HepG2 (cell line): Measurements from ENCODE around the gene TMF1. TPM values are rescaled to one million over a fixed set of nuclear protein-coding genes. Genes with fewer than 3 reads are reported as not detected.
A peak's percentile ranks its signal among the peaks of the same experiment; 100 is the strongest.

Experiments
- CEBPZ ChIP-seq: IDR thresholded peaks from 2 replicates; pipeline ENCODE4 v1.6.1; 2012; ENCODE audit warnings: low read length, improper control_type of control experiment
- GZF1 ChIP-seq: sonication (generic); formaldehyde crosslinking; IDR thresholded peaks from 2 replicates; pipeline ENCODE4 v1.5.1; 2020; ENCODE audit warnings: mild to moderate bottlenecking, missing genetic modification reagents
- IKZF1 ChIP-seq: fragments of 450-650 bp; IDR thresholded peaks from 2 replicates; pipeline ENCODE4 v1.7.1; 2016
- MAFK ChIP-seq, 2 experiments: IDR thresholded peaks in 1 of 2; conservative IDR thresholded peaks in 1 of 2; 2 replicates each; pipeline ENCODE4 v1.6.1; 2011; ENCODE audit warnings: improper control_type of control experiment in 2 of 2, low read length in 2 of 2
- NFYC ChIP-seq: IDR thresholded peaks from 2 replicates; pipeline ENCODE4 v1.6.1; 2016; ENCODE audit warnings: missing genetic modification reagents, missing compliant biosample characterization
- REPIN1 ChIP-seq: sonication (generic); formaldehyde crosslinking; IDR thresholded peaks from 2 replicates; pipeline ENCODE4 v1.8.0; 2022; ENCODE audit warnings: missing genetic modification reagents, low read depth, mild to moderate bottlenecking, borderline replicate concordance
- SIX1 ChIP-seq: sonication (generic); formaldehyde crosslinking; IDR thresholded peaks from 2 replicates; pipeline ENCODE4 v1.4.0; 2020; ENCODE audit warnings: missing genetic modification reagents, borderline replicate concordance
- SMARCC2 ChIP-seq: fragments of 450-650 bp; IDR thresholded peaks from 2 replicates; pipeline ENCODE4 v1.6.1; 2017; ENCODE audit warnings: antibody characterized with exemption, mild to moderate bottlenecking
- SP4 ChIP-seq: sonication (generic); formaldehyde crosslinking; IDR thresholded peaks from 2 replicates; pipeline ENCODE4 v1.8.1; 2023; ENCODE audit warnings: mild to moderate bottlenecking, missing genetic modification reagents
- TCF12 ChIP-seq, 2 experiments: fragments of 450-650 bp in 1 of 2; sonication (generic) in 1 of 2; formaldehyde crosslinking in 1 of 2; IDR thresholded peaks; 2 replicates each; pipeline versions ENCODE4 v1.6.1 to v1.8.0; 2017 to 2022; ENCODE audit warnings: antibody characterized with exemption in 1 of 2, mild to moderate bottlenecking in 1 of 2, missing genetic modification reagents in 1 of 2, moderate library complexity in 1 of 2
- ZBTB26 ChIP-seq: IDR thresholded peaks from 2 replicates; pipeline ENCODE4 v1.6.1; 2016; ENCODE audit warnings: missing compliant biosample characterization, missing genetic modification reagents, borderline replicate concordance
- ZFP62 ChIP-seq: sonication (generic); formaldehyde crosslinking; IDR thresholded peaks from 2 replicates; pipeline ENCODE4 v1.4.0; 2020; ENCODE audit warnings: missing genetic modification reagents
- ZNF121 ChIP-seq: sonication (generic); formaldehyde crosslinking; IDR thresholded peaks from 2 replicates; pipeline ENCODE4 v1.5.0; 2020; ENCODE audit warnings: mild to moderate bottlenecking, missing genetic modification reagents
- ZNF225 ChIP-seq: sonication (generic); formaldehyde crosslinking; IDR thresholded peaks from 2 replicates; pipeline ENCODE4 v1.4.0; 2020; ENCODE audit warnings: mild to moderate bottlenecking, missing genetic modification reagents
- ZNF44 ChIP-seq: sonication (generic); formaldehyde crosslinking; IDR thresholded peaks from 2 replicates; pipeline ENCODE4 v1.5.1; 2020; ENCODE audit warnings: mild to moderate bottlenecking, missing genetic modification reagents
- ZNF574 ChIP-seq: sonication (generic); formaldehyde crosslinking; IDR thresholded peaks from 2 replicates; pipeline ENCODE4 v1.4.0; 2020; ENCODE audit warnings: missing genetic modification reagents
- ZNF577 ChIP-seq: sonication (generic); formaldehyde crosslinking; IDR thresholded peaks from 2 replicates; pipeline ENCODE4 v1.4.0; 2020; ENCODE audit warnings: mild to moderate bottlenecking, low read depth, missing genetic modification reagents, borderline replicate concordance
- ZNF776 ChIP-seq: sonication (generic); formaldehyde crosslinking; IDR thresholded peaks from 2 replicates; pipeline ENCODE4 v1.4.0; 2020; ENCODE audit warnings: mild to moderate bottlenecking, missing genetic modification reagents
- polyA plus RNA-seq, 8 experiments: library from polyadenylated mRNA; depleted of rRNA in 3 of 8; stranded (reverse) in 7 of 8; unstranded in 1 of 8; fragments of >200 nt; fragmentation: Illumina TruSeq in 4 of 8; extraction: Trizol in 4 of 8; gene quantifications; 2 replicates each; pipeline versions ENCODE4 v1.2.1 to v1.2.3, GENCODE V29; 2011 to 2016; ENCODE audit warnings: low read depth in 4 of 8, missing spikeins in 1 of 8, mixed read lengths in 1 of 8; ENCODE audit not compliant: insufficient read depth in 1 of 8
- total RNA-seq, 5 experiments: library from RNA; depleted of rRNA; stranded (reverse); fragments of >200 nt; fragmentation: Illumina TruSeq; extraction: Trizol; gene quantifications; 2 replicates each; pipeline ENCODE4 v1.2.3, GENCODE V29; 2016; ENCODE audit warnings: low read depth in 1 of 5
- TF ChIP-seq, protein P1 (sequence below): sonication (generic); formaldehyde crosslinking; IDR thresholded peaks from 2 replicates; pipeline ENCODE4 v1.4.0; 2020; ENCODE audit warnings: missing genetic modification reagents

Gene TMF1
- total and polyA plus RNA-seq, 2 of the 13 experiments (the other 11 are each of a cell fraction or from before 2014, with no cell fraction given), result 12.1 to 38.4 TPM

DNA sequence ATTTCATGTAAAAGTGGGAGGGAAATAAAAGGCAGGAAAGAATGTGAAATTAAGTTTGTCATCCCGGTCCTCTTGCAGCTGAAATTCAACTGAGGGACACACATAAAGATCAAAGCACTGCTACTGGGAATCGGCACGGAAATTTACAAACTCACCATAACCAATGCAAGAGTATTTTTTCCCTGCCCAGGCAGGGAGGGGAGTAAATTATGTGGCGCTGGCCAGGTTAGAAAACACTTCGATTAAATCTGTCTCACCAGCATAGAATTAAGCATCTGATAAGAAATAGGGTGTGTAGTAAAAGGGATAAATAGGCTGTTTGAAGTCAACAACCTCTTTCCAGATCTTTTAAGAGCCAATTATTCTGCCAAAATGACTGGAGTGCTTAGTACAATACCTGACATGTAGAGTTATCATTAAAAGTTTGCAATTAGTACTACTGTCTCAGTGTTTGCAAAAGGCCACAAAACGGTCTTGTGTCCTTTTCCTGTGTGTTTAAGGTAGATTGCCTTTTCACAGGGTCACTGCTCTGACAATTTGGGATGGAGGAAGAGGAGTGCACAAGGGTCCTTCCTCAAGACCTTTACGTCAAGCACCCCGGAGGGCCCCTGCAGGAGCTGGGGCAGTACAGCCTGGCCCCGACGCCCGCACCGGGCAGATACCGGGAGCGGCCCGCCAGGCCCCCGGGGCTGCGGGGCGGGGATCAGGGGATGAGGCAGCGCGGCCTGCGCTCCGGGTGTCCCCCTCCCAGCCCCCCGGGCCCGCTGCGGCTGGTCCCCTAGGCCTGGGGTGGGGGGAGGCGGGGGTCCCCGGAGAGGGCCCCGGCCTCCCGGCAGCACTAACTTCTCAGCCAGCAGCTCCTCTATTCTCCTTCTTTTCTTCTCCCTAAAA, 27.4 kb upstream of the TMF1 start (continued):
- TF ChIP-seq ZNF776 (CRISPR knock-in tag) (no peak), REPIN1 (CRISPR knock-in tag) (no peak), ZNF121 (CRISPR knock-in tag) (peak; percentile 28; the same call in 1 of the 2 replicates), IKZF1 (no peak), ZFP62 (CRISPR knock-in tag) (no peak), MAFK (conservative IDR thresholded peaks at IDR 0.05 in 1 of 2, IDR thresholded peaks at IDR 0.05 in 1 of 2; ENCODE audit: low read length in 2 of 2) (no peak), TCF12 (IDR thresholded peaks at IDR 0.05) (no peak), TCF12 (CRISPR knock-in tag; IDR thresholded peaks at IDR 0.05) (no peak), SP4 (CRISPR knock-in tag) (no peak), GZF1 (CRISPR knock-in tag) (no peak), ZNF574 (CRISPR knock-in tag) (no peak), ZBTB26 (no peak), ZNF44 (CRISPR knock-in tag) (no peak), ZNF577 (CRISPR knock-in tag) (no peak), SIX1 (no peak), SMARCC2 (no peak), ZNF225 (CRISPR knock-in tag) (no peak), CEBPZ (no peak), NFYC (CRISPR knock-in tag) (no peak)
- TF ChIP-seq, protein P1, sequence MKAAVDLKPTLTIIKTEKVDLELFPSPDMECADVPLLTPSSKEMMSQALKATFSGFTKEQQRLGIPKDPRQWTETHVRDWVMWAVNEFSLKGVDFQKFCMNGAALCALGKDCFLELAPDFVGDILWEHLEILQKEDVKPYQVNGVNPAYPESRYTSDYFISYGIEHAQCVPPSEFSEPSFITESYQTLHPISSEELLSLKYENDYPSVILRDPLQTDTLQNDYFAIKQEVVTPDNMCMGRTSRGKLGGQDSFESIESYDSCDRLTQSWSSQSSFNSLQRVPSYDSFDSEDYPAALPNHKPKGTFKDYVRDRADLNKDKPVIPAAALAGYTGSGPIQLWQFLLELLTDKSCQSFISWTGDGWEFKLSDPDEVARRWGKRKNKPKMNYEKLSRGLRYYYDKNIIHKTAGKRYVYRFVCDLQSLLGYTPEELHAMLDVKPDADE (CRISPR knock-in tag), result no peak
